ENCODE data around the gene LPO. TPM values are rescaled to one million over a fixed set of nuclear protein-coding genes. Genes with fewer than 3 reads are reported as not detected.

Gene LPO
- total and polyA plus RNA-seq, 7 donors: 0.01 TPM; not detected in 6

- Histone ChIP-seq H3K9me3 (no peaks in the 10 kb centered on the region), H3K4me1 (no peaks in the 10 kb centered on the region), H3K27me3 (ENCODE audit: insufficient read depth in 3 of 3, low read length in 2 of 3) (peaks cover 0 to 19% (median 5%) of the 10 kb centered on the region in 3 donors), H3K36me3 (ENCODE audit: insufficient read depth in 1 of 2, low read depth in 1 of 2) (no peaks in the 10 kb centered on the region), H3K4me3 (no peak overlapping the region), H3K27ac (no peak overlapping the region)
- intact Hi-C loops (cut with DNase I): no loop called here
- no peak for ATAC-seq
- no peak for TF ChIP-seq CTCF (IDR thresholded peaks at IDR 0.05)
- WGBS, 3 donors: 77% methylated on average over 6 of the region's 6 CpGs
- no peak for DNase-seq
Measured at GRCh38 chr17:58268774-58269556, 30.6 kb downstream of the LPO start.

DNA sequence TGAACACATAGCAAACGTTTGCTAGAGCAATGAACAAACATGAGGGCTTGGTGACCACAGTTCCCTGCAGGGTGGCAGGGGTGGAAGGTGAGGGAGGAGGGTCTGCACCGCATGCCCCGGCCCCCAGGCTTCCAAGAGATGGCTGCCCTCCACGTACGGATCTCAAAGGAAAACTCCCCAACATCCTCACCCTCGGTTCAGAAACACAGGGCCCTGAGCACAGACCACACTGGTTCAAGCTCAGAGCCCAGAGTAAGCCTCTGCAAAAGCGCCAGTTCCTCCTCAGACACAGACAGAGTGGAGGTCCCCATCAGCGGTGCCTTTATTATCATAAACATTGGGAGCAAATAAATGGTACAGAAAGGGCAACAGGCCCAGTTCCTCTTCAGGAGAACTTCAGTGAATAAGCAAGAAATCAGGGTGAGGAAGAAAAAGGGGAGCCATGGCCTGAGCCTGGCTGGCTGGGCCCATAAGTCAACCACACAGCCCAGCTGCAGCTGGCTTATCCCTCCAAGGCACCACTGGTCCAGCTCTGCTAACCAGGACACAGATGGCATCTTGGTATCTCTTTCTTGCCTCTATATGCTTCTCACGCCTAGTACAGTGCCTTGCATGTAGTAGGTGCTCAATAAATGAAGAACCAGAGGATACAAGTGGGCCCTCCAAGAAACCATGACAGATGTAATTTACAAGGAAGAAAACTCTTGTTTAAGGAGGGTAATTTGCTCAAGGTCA lies 31.3 kb downstream of the LPO start:
- ATAC-seq (no peak), DNase-seq (no peak)
- intact Hi-C loops (cut with DNase I): no loop called here
- H3K4me3 ChIP-seq: no peak overlapping the region
- no peak for TF ChIP-seq CTCF (IDR thresholded peaks at IDR 0.05)
- WGBS, 3 donors: 77 to 81% (median 78%) methylated on average over 9 of the region's 9 CpGs
- no peaks in the 10 kb centered on the region for H3K36me3 ChIP-seq (ENCODE audit: insufficient read depth in 1 of 2, low read depth in 1 of 2)
- no peaks in the 10 kb centered on the region for H3K4me1 ChIP-seq
- H3K27me3 ChIP-seq (ENCODE audit: insufficient read depth in 3 of 3, low read length in 2 of 3): peaks cover 0 to 13% (median 4%) of the 10 kb centered on the region in 3 donors
- H3K27ac ChIP-seq: no peak overlapping the region
- no peaks in the 10 kb centered on the region for H3K9me3 ChIP-seq

- ATAC-seq (no peak), DNase-seq (no peak)
- H3K27ac ChIP-seq: no peak overlapping the region
- H3K4me1 ChIP-seq: no peaks in the 10 kb centered on the region
- peaks cover 0 to 8% (median 3%) of the 10 kb centered on the region in 3 donors for H3K27me3 ChIP-seq (ENCODE audit: insufficient read depth in 3 of 3, low read length in 2 of 3)
- intact Hi-C loops (cut with DNase I): no loop called here
- H3K36me3 ChIP-seq (ENCODE audit: insufficient read depth in 1 of 2, low read depth in 1 of 2): no peaks in the 10 kb centered on the region
- H3K4me3 ChIP-seq: no peak overlapping the region
- TF ChIP-seq CTCF (IDR thresholded peaks at IDR 0.05): no peak
- 78 to 82% (median 82%) methylated on average over 15 of the region's 15 CpGs for WGBS, 3 donors
- no peaks in the 10 kb centered on the region for H3K9me3 ChIP-seq
Measured at GRCh38 chr17:58270476-58271215, 32.3 kb downstream of the LPO start.

GRCh38 chr17:58271216-58271931 lies 33.0 kb downstream of the LPO start:
- ATAC-seq: no peak
- intact Hi-C loops (cut with DNase I): no loop called here
- 90 to 91% (median 91%) methylated on average over 21 of the region's 21 CpGs for WGBS, 3 donors

More at GRCh38 chr17:58271216-58271931, 33.0 kb downstream of the LPO start:
- no peaks in the 10 kb centered on the region for H3K36me3 ChIP-seq (ENCODE audit: insufficient read depth in 1 of 2, low read depth in 1 of 2)
- TF ChIP-seq CTCF (IDR thresholded peaks at IDR 0.05): no peak
- no peaks in the 10 kb centered on the region for H3K4me1 ChIP-seq
- H3K27me3 ChIP-seq (ENCODE audit: insufficient read depth in 3 of 3, low read length in 2 of 3): peaks cover 0 to 3% (median 3%) of the 10 kb centered on the region in 3 donors
- no peak for DNase-seq
- no peak overlapping the region for H3K27ac ChIP-seq
- no peak overlapping the region for H3K4me3 ChIP-seq
- no peaks in the 10 kb centered on the region for H3K9me3 ChIP-seq

Measured in psoas muscle (tissue), 8 donors.